GM23248 (cell line): Measurements from ENCODE around the gene LRCH4.

Source experiments
- EZH2 ChIP-seq: fragments of 200-600 bp; sonication (generic); IDR thresholded peaks from 2 replicates; pipeline ENCODE4 v1.6.1; 2018; ENCODE audit warnings: antibody characterized with exemption, mild to moderate bottlenecking; ENCODE audit not compliant: insufficient read depth, poor library complexity, severe bottlenecking
- EZH2phosphoT487 ChIP-seq: fragments of 200-600 bp; sonication (generic); IDR thresholded peaks from 2 replicates; pipeline ENCODE4 v1.6.1; 2018; ENCODE audit warnings: antibody characterized with exemption, moderate library complexity, mild to moderate bottlenecking, low read depth; ENCODE audit not compliant: insufficient read depth

DNA sequence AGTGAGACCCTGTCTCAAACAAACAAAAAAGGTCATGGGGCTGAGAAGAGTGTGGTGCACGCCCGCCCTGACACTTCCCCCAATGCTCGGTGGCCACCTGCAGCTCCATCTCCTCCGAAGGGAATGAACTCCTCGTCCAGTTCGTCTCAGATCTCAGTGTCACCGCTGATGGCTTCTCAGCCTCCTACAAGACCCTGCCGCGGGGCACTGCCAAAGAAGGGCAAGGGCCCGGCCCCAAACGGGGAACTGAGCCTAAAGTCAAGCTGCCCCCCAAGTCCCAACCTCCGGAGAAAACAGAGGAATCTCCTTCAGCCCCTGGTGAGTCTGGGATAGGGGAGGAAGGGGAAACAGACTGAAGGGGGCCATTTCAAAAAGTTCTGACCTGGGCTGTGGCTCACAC is 20.4 kb upstream of the LRCH4 start:
- no peak for TF ChIP-seq EZH2phosphoT487
- TF ChIP-seq EZH2: no peak
